Measurements from ENCODE around the gene TMEM107. TPM values are rescaled to one million over a fixed set of nuclear protein-coding genes. Genes with fewer than 3 reads are reported as not detected.

TMEM107 gene
- total RNA-seq, 1 donor from 2014 or later, result 12.8 TPM

DNA sequence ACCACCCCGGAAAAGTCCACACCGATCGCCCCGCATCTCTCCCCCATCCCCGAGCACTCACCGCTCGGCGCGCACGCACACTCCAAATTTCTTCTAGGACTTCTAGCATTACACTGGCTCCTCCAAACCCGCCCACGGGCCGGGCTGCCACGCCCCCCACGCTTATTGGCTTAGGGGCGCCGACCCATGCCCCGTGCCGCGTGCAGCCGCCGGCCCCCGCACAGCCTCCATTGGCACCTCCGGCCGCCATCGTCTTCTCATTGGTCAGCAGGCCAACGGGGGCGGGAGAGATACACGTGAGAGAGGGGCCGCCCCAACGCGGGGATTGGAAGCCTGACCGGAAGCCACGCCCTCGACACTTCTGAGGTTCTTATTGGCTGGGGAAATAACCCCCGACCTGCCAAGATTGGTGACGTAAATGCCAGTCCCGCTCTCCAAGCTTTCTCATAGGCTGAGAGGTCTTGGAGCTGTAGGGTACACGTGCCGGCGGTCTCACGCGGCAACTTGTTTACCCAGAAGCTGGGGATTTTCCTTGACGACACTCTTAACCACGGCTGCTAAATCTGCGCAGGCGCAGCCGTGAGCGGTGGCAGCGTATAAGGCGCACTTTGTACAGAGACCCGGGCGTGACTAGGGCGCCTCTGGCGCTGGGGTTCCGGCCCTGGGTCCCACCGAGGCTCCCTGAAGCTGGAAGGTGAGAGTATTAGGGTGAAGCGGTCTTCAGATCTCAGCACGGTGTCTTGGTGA, 19.8 kb downstream of the TMEM107 start:
- peaks cover 18% of the 10 kb centered on the region for H3K27me3 Mint-ChIP-seq (ENCODE audit: unreplicated experiment)
- H3K27ac Mint-ChIP-seq (ENCODE audit: unreplicated experiment), result no peak overlapping the region
- peaks cover 29% of the 10 kb centered on the region for H3K4me1 Mint-ChIP-seq (ENCODE audit: low read depth, unreplicated experiment)
- no peaks in the 10 kb centered on the region for H3K36me3 Mint-ChIP-seq (ENCODE audit: unreplicated experiment)
- H3K9me3 Mint-ChIP-seq (ENCODE audit: unreplicated experiment), result peaks cover 18% of the 10 kb centered on the region
- peak; percentile 99 for DNase-seq
- H3K4me3 Mint-ChIP-seq (ENCODE audit: unreplicated experiment), result no peak overlapping the region
- TF ChIP-seq, protein P1, sequence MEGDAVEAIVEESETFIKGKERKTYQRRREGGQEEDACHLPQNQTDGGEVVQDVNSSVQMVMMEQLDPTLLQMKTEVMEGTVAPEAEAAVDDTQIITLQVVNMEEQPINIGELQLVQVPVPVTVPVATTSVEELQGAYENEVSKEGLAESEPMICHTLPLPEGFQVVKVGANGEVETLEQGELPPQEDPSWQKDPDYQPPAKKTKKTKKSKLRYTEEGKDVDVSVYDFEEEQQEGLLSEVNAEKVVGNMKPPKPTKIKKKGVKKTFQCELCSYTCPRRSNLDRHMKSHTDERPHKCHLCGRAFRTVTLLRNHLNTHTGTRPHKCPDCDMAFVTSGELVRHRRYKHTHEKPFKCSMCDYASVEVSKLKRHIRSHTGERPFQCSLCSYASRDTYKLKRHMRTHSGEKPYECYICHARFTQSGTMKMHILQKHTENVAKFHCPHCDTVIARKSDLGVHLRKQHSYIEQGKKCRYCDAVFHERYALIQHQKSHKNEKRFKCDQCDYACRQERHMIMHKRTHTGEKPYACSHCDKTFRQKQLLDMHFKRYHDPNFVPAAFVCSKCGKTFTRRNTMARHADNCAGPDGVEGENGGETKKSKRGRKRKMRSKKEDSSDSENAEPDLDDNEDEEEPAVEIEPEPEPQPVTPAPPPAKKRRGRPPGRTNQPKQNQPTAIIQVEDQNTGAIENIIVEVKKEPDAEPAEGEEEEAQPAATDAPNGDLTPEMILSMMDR (IDR thresholded peaks at IDR 0.05; ENCODE audit: partially characterized antibody, unreplicated experiment), result no peak

DNA sequence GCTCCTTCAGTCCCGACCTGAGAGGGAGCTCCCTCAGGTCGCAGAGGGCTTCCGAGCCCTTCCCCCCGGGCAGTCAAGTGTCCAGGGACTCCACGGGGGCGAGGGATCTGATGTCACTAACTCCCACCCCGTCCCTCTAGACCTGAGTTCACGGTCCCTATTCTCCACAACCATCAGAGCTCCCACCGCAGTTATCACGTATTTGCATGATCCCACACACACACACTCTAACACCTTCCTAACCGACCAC, 20.3 kb downstream of the TMEM107 start:
- peaks cover 25% of the 10 kb centered on the region for H3K4me1 Mint-ChIP-seq (ENCODE audit: low read depth, unreplicated experiment)
- no peak overlapping the region for H3K27ac Mint-ChIP-seq (ENCODE audit: unreplicated experiment)
- H3K9me3 Mint-ChIP-seq (ENCODE audit: unreplicated experiment), result peaks cover 17% of the 10 kb centered on the region
- H3K36me3 Mint-ChIP-seq (ENCODE audit: unreplicated experiment), result no peaks in the 10 kb centered on the region
- DNase-seq, result no peak
- H3K27me3 Mint-ChIP-seq (ENCODE audit: unreplicated experiment), result peaks cover 17% of the 10 kb centered on the region
- no peak overlapping the region for H3K4me3 Mint-ChIP-seq (ENCODE audit: unreplicated experiment)
- TF ChIP-seq, protein P1 (IDR thresholded peaks at IDR 0.05; ENCODE audit: partially characterized antibody, unreplicated experiment), result no peak

DNA sequence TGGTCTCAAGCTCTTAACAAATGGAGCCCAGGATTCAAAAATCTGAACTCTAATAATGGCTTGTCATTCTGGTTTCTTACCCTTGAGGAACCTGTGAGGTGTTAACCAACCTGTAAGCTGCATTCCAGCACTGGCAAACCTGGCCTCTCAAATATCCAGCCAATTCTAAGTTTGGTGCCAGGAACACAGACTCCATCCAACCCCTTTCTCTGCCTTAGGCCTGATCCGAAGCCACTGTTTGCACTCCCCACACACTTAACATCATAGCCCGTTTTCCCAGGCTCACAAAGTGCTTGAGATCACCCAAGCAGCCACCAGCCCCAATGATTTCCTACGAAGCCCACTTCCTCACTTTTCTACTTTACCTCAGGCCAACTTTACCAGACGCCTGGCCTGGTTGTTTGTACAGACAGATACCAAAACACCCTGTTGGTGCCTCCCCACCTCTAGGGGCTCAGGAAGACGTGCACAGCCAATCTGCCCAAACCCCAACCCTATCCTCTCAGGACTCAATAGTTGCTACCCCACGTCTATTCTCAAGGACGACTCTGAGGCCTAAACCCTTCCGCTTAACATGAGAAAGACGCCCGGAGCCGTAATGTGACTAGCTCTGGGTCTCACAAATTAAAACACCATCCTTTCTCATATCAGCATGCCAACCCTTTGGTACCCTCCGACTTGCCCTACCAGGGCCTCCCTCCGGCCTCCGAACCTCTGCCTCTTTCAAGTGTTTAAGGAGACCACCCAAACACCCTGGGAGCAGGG, 20.8 kb downstream of the TMEM107 start:
- Mint-ChIP-seq H3K36me3 (ENCODE audit: unreplicated experiment) (no peaks in the 10 kb centered on the region), H3K27ac (ENCODE audit: unreplicated experiment) (no peak overlapping the region), H3K9me3 (ENCODE audit: unreplicated experiment) (peaks cover 19% of the 10 kb centered on the region), H3K4me1 (ENCODE audit: low read depth, unreplicated experiment) (peaks cover 24% of the 10 kb centered on the region), H3K4me3 (ENCODE audit: unreplicated experiment) (no peak overlapping the region), H3K27me3 (ENCODE audit: unreplicated experiment) (peaks cover 17% of the 10 kb centered on the region)
- TF ChIP-seq, protein P1 (IDR thresholded peaks at IDR 0.05; ENCODE audit: partially characterized antibody, unreplicated experiment), result no peak
- DNase-seq, result no peak

DNA sequence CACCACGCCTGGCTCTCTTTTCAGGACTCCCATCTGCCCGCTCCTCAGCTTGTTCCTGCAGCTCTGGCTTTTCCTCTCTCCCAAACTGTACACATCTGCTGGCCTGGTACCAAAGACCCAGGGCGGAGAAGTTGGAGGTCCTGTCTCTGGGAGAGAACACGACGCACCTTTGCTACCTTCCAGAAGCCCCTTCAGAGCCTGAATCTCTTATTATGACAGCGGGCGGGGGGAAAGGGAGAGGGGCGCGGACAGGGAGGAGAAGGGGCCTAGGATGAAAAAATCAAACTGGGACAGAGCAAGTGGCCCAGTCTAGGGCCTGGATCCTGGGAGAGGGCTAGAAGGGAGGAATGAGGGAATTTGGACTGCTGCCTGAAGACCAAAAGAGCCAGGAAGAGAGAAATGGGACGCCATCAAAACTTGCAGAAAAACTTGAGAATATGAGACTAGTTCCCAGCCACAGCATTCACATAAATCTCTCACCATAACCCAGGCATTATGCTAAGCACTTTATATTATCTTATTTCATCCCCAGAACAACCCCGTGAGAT, 21.5 kb downstream of the TMEM107 start:
- Mint-ChIP-seq H3K27ac (ENCODE audit: unreplicated experiment) (peak overlapping the region; percentile 52), H3K27me3 (ENCODE audit: unreplicated experiment) (peaks cover 12% of the 10 kb centered on the region), H3K9me3 (ENCODE audit: unreplicated experiment) (peaks cover 17% of the 10 kb centered on the region)

More for the DNA sequence above, 21.5 kb downstream of the TMEM107 start:
- DNase-seq, result no peak
- Mint-ChIP-seq H3K4me3 (ENCODE audit: unreplicated experiment) (no peak overlapping the region), H3K4me1 (ENCODE audit: low read depth, unreplicated experiment) (peaks cover 20% of the 10 kb centered on the region), H3K36me3 (ENCODE audit: unreplicated experiment) (no peaks in the 10 kb centered on the region)
- TF ChIP-seq, protein P1 (IDR thresholded peaks at IDR 0.05; ENCODE audit: partially characterized antibody, unreplicated experiment), result no peak

Data from glutamatergic neuron (in vitro differentiated cells).